ENCODE results near the gene GSTM1. TPM values are rescaled to one million over a fixed set of nuclear protein-coding genes. Genes with fewer than 3 reads are reported as not detected.
"Not testable (repeated sequence)": the region's sequence is repeated elsewhere in the genome, so short reads cannot be mapped to it uniquely, and the experiment has no call there.

The GSTM1 gene
- total RNA-seq, 1 donor from 2014 or later: 39.0 TPM

DNA sequence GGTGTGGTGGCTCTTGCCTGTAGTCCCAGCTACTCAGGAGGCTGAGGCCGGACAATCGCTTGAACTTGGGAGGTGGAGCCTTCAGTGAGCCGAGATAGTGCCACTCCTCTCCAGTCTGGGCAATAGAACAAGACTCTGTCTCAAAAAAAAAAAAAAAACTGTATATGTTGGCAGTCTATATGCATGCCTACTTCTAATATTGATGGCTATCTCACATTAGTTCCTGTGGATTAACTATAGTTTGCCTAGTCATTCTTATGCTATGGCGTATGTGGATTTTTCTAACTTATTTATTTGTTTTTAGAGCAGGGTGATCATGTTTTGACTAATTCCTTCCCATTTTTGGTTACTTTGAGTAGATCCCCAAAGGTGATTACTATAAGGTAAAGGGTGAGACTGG is 9.4 kb downstream of the GSTM1 start:
- Mint-ChIP-seq H3K9me3 (ENCODE audit: low read depth) (no peaks in the 10 kb centered on the region), H3K27ac (no peak overlapping the region), H3K36me3 (ENCODE audit: insufficient read depth) (no peaks in the 10 kb centered on the region), H3K4me1 (ENCODE audit: low read depth) (no peaks in the 10 kb centered on the region), H3K27me3 (no peaks in the 10 kb centered on the region), H3K4me3 (ENCODE audit: low read depth) (no peak overlapping the region)
- TF ChIP-seq CTCF (IDR thresholded peaks at IDR 0.05; ENCODE audit: unreplicated experiment): no peak
- no peak for DNase-seq (ENCODE audit: low spot score, unreplicated experiment)

DNA sequence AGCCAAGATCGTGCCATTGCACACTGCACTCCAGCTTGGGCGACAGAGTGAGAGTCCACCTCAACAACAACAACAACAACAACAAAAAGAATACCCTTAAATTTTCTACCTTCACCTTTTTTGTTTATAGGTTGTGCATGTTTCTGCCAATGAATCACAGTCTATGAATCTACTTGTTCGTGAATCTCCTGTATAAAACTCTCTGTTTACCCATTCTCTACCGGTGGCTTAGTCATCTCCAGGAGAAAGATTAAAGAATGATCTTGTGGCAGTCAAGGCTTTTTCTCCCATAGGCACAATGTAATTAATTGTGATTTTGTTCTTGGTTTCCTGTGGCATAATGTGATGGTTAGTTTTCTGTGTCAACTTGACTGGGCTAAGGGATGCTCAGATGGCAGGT is 10.2 kb downstream of the GSTM1 start:
- H3K9me3 Mint-ChIP-seq (ENCODE audit: low read depth); H3K27ac Mint-ChIP-seq: not testable (repeated sequence)

DNA sequence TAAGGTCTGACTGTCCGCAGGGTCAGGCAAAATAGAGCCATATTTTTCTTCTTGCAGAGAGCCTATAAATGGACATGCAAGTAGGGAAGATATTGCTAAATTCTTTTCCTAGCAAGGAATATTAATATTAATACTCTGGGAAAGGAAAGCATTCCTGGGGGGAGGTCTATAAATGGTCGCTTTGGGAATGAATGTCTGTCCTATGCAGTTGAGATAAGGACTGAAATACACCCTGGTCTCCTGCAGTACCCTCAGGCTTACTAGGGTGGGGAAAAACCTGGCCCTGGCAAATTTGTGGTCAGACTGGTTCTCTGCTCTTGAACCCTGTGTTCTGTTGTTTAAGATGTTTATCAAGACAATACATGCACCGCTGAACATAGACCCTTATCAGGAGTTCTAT is 15.3 kb downstream of the GSTM1 start:
- not testable (repeated sequence) for H3K27me3 Mint-ChIP-seq; H3K4me1 Mint-ChIP-seq (ENCODE audit: low read depth); H3K4me3 Mint-ChIP-seq (ENCODE audit: low read depth); DNase-seq (ENCODE audit: low spot score, unreplicated experiment); H3K36me3 Mint-ChIP-seq (ENCODE audit: insufficient read depth); H3K27ac Mint-ChIP-seq
- H3K9me3 Mint-ChIP-seq (ENCODE audit: low read depth): peaks cover 17% of the 10 kb centered on the region

More for the DNA sequence above, 10.2 kb downstream of the GSTM1 start:
- not testable (repeated sequence) for H3K4me1 Mint-ChIP-seq (ENCODE audit: low read depth); H3K4me3 Mint-ChIP-seq (ENCODE audit: low read depth); DNase-seq (ENCODE audit: low spot score, unreplicated experiment); H3K36me3 Mint-ChIP-seq (ENCODE audit: insufficient read depth); H3K27me3 Mint-ChIP-seq

DNA sequence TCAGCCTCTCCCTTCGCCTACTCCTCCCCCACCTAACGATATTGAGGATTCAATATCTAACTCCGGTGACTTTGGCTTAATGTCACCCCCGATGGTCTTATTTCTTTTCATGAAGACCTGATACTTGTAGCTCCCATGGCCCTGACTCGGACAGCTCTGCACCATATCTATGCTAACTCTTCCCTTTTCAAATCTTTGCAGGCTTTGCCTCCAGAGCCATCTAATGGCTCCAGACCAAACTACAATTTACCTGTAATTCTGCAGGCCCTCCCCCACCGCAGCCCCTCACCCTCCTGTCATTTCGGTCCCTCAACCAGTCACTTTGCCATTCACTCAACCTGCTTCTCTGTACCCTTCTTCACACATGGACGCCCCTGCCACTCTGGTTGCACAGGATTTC is 16.6 kb downstream of the GSTM1 start:
- no peak overlapping the region for H3K27ac Mint-ChIP-seq
- H3K27me3 Mint-ChIP-seq: no peaks in the 10 kb centered on the region
- DNase-seq (ENCODE audit: low spot score, unreplicated experiment): no peak
- H3K4me1 Mint-ChIP-seq (ENCODE audit: low read depth): no peaks in the 10 kb centered on the region
- H3K4me3 Mint-ChIP-seq (ENCODE audit: low read depth): no peak overlapping the region
- peaks cover 12% of the 10 kb centered on the region for H3K36me3 Mint-ChIP-seq (ENCODE audit: insufficient read depth)
- TF ChIP-seq CTCF (IDR thresholded peaks at IDR 0.05; ENCODE audit: unreplicated experiment): no peak
- peaks cover 28% of the 10 kb centered on the region for H3K9me3 Mint-ChIP-seq (ENCODE audit: low read depth)

DNA sequence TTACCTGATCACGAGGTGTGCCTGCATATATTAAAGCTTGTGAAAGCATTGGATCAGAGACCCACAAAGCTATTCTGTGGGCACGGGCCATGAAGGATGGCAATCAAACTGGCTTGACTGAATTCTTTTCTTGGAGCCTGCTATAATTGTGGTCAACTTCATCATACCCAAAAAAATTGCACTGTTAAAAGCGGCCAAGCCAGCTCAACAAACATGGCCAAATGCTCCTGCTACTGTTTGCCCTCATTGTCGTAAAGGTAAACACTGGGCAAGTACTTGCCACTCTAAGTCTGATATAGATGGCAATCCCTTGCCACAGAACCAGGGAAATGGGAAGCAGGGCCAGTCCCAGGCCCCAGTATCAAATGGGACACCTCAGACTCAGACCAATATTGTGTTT is 17.8 kb downstream of the GSTM1 start:
- Mint-ChIP-seq H3K9me3 (ENCODE audit: low read depth) (peaks cover 32% of the 10 kb centered on the region), H3K27me3 (no peaks in the 10 kb centered on the region), H3K36me3 (ENCODE audit: insufficient read depth) (peaks cover 15% of the 10 kb centered on the region), H3K27ac (no peak overlapping the region), H3K4me1 (ENCODE audit: low read depth) (no peaks in the 10 kb centered on the region), H3K4me3 (ENCODE audit: low read depth) (no peak overlapping the region)
- no peak for DNase-seq (ENCODE audit: low spot score, unreplicated experiment)
- no peak for TF ChIP-seq CTCF (IDR thresholded peaks at IDR 0.05; ENCODE audit: unreplicated experiment)

- not testable (repeated sequence) for DNase-seq (ENCODE audit: low spot score, unreplicated experiment); H3K27me3 Mint-ChIP-seq; H3K27ac Mint-ChIP-seq
Observed at GRCh38 chr1:109708949-109709348, 21.3 kb downstream of the GSTM1 start.

DNA sequence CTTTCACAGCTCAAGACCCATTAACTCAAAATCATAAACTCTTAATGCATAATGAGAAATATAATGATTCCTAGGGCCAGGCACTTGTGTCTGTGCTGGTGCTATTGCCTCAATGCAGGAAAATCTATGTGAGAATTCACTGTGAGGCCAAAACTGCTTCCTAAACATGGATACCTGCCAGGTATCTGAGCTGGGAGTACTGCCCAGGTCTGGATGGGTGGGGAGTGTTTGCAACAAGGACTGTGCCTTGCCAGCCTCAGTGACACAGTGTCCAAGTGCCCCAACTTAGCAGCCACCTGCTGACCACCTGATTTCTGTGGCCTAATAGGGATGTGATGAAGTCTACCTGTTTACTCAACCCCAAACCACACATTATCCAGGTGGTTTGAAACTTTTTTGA is 22.2 kb downstream of the GSTM1 start:
- H3K27ac Mint-ChIP-seq; DNase-seq (ENCODE audit: low spot score, unreplicated experiment); H3K4me1 Mint-ChIP-seq (ENCODE audit: low read depth); H3K27me3 Mint-ChIP-seq; H3K4me3 Mint-ChIP-seq (ENCODE audit: low read depth): not testable (repeated sequence)
- Mint-ChIP-seq H3K36me3 (ENCODE audit: insufficient read depth) (peaks cover 12% of the 10 kb centered on the region), H3K9me3 (ENCODE audit: low read depth) (peaks cover 16% of the 10 kb centered on the region)

More at GRCh38 chr1:109708949-109709348, 21.3 kb downstream of the GSTM1 start:
- Mint-ChIP-seq H3K9me3 (ENCODE audit: low read depth) (peaks cover 23% of the 10 kb centered on the region), H3K36me3 (ENCODE audit: insufficient read depth) (peaks cover 12% of the 10 kb centered on the region)
- H3K4me1 Mint-ChIP-seq (ENCODE audit: low read depth); H3K4me3 Mint-ChIP-seq (ENCODE audit: low read depth): not testable (repeated sequence)

GRCh38 chr1:109711593-109712320 is 24.1 kb downstream of the GSTM1 start, which contains the start of gene GSTM5:
Gene GSTM5, plus strand, starts transcription at chr1:109712251. Its CDS starts 62 bp downstream, at chr1:109712313.
- Mint-ChIP-seq H3K27me3 (peaks cover 11% of the 10 kb centered on the region), H3K36me3 (ENCODE audit: insufficient read depth) (peaks cover 12% of the 10 kb centered on the region), H3K9me3 (ENCODE audit: low read depth) (peaks cover 16% of the 10 kb centered on the region)
- H3K27ac Mint-ChIP-seq; DNase-seq (ENCODE audit: low spot score, unreplicated experiment); H3K4me1 Mint-ChIP-seq (ENCODE audit: low read depth); H3K4me3 Mint-ChIP-seq (ENCODE audit: low read depth): not testable (repeated sequence)

Data from progenitor cell of endocrine pancreas (in vitro differentiated cells).